Hematopoietic multipotent progenitor cell treated with erythropoietin and hydrocortisone succinate and interleukin-3 and kit ligand, for 4 days (in vitro differentiated cells): ENCODE data around the gene GPR87.

ENCODE experiments used
- DNase-seq: peaks from one replicate; pipeline ENCODE4 v3.0.0-alpha.2; 2015

Gene GPR87

DNA sequence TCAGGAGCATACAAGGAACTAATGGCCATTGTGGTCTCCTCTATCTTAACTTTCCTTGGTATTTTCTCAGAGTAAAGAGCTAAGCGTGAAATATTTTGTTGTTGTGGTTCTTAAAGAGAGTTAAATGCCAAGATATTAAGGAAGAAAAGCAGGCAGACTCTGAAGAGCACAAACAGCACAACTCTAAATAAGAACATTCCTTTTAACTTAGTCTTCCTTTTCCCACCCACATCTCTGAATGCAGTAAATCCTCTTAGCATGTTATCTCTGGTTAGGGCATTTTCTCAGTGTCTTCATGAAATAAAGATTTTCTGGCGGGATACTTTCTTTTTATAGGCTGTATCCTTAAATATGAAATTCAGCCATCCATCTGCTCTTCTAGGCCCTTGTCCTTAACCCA lies 1.5 kb downstream of the GPR87 start:
- no peak for DNase-seq

DNA sequence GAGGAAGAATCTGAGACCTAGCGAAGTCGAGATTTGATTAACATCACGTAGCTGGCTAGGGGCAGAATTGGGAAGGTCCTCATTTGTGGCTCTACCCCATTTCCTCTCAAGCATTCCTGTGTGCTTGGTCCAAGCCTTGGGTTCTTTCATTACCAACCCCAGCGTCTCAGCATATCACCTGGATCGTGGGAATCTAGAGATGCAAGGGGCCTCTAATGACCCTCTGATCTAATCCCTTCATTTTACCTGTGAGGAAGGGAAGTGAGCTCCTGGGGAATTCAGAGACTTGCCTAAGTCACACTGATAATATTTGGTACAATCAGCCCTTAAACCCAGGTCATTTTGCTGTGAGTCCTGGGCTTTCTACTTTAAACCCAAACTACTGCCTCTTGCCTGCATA lies 2.0 kb downstream of the GPR87 start:
- DNase-seq: no peak

DNA sequence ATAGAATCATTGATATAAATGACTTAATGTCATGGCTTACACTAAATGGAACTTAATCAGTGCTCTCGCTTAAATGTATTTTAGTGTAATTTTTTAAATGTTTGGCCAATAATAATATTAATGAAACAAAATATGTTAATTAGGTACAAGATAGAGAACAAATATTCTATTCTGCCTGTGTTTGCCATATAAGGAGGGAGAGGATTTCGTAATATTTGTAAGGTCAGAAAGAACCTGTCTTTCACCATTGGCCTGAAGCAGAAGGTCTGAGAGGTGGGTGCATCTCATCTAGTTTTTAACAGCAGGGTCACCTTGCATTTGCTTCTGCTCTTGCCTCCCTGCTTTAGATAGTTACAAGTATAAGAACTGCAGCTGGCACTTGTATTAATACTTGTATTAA lies 2.5 kb downstream of the GPR87 start:
- no peak for DNase-seq

DNA sequence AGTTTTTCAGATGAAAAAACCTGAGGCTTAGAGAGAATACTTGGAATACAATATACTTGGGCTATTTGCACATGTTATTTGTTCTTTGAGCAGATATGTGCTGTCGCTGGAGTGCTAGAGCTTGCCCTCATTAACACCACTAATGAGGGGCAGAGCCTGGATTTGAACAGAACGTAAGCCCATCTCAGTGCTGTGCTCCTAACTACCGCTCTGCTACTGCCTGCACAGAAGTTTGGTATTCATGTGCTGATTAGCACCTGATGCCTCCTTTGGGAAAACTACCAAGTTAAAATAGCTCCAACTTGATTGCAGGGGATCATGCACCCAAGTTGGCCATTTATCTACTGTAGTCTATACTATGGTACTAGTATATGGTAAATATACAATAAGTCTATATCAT lies 3.6 kb downstream of the GPR87 start:
- no peak for DNase-seq

DNA sequence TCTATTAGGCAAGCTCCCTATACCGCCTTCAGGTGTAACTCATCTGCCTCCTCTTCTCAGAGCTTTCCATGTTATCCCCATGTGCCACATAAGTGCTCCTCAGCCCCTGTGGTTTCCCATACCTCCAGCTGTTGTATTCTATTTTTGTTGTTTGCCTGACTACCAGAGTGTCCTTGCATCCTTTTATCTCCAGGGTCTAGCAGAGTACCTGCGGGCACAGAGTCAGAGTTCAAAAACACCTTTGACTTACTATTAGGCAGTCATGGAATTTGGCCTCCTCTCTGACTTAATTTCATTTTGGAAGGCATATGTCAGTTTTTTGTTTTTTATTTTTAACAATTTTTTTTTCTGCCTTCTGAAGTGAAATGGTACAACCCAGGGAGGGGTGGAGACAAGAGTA lies 7.1 kb downstream of the GPR87 start:
- DNase-seq: no peak

DNA sequence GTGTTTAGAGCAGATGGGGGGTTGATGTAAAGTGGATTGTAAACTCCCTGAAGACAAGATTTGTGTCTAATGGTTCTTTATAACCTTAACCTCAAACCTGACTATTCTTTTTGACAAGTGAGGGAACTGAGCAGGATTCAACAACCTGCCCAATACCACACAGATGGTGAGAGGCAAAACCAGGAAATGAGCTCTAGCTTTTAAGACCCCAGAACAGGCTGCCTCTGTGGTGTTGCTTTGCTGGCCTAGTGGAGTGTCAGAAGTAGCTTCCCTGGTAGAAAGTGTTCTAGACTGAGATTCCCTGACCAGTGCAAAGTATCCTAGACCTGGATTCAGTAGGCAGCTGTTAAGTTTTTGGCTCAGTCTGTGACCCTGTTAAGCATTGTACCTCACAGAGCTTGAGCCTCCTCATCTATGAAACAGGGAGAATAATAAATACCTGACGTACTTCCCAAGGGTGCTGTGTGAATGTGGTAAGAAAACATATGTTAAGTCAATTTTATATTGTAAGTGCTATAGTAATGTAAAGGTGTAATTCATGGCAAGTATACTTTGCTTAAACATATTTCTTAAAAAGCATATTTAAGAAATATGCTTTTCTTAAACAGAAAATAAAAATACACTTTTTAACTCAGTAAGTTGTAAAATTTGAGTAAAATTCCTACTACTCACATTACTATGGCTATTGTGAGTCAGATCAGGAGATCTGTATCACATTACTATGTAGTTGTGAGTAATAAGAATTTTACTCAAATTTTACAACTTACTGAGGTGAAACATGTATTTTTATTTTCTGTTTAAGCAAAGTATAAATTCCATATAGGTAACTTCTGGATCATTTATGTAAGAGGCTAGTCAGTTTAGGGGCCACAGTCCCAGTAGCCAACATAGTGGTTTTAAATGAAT lies 8.8 kb downstream of the GPR87 start:
- no peak for DNase-seq

DNA sequence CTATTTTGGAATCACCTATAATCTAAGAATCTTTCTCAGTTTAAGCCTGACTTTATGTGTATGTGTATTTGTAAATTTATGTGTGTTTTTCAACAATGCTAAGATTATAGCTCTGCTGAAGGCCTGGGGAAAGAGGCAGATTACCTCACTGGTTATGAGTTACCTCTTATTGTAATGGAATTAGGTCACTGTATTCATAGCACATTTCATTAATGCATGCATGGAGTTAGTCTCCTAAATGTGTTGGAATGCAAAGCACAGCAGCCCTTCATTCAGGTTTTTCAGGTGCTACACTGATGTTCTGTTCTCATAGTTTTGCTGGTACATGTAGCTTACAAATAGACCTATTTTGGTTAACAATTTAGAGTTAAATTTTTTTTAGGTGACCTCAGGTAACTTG lies 9.5 kb downstream of the GPR87 start:
- no peak for DNase-seq

DNA sequence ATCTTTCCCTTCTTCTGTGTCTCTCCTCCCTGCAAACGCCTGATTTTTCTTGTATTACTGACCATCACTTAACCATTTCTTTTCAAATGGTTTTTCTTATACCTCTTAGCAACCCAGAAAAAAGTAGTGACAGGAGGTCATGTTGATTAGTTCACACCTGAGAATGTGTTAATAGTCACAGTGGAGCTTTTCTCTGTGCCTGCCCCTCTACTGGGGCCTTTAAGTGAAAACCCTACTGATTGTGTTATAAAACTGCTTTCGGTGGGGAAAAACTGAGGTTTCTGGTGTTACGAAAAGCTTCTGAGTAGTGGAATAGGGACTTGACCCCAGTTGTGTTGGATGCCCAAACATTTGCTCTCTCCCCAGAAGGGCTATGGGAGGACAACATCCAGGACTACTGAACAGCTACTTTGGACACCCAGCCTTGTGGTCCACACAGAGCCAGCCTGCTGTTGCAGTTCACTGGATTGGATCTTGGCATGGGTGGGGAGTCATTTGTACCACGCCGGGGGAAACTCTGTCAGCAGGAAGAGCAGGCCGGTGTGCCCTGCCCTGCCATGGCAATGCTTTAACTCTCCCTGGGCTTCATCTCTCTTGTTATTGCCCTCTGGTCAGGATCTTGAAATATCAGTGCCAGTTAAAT lies 10.3 kb downstream of the GPR87 start:
- DNase-seq: no peak

DNA sequence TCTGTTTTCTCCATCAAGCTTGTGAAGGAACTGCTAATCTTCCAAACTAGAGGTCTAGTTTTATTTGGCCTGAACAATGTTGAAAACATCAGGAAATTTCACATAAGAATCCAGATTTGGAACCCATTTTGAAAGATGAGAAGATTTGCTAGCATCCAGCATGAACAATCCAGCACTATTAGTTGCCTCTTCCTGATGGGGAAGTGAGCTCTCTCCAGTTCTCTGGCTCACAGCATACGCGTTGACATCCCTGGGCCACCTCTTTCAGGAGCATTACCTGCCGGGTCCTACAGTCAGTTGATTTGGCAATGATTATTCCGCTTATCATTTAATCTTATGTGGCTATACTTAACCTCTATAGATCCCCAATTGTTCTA lies 10.9 kb downstream of the GPR87 start:
- no peak for DNase-seq

DNA sequence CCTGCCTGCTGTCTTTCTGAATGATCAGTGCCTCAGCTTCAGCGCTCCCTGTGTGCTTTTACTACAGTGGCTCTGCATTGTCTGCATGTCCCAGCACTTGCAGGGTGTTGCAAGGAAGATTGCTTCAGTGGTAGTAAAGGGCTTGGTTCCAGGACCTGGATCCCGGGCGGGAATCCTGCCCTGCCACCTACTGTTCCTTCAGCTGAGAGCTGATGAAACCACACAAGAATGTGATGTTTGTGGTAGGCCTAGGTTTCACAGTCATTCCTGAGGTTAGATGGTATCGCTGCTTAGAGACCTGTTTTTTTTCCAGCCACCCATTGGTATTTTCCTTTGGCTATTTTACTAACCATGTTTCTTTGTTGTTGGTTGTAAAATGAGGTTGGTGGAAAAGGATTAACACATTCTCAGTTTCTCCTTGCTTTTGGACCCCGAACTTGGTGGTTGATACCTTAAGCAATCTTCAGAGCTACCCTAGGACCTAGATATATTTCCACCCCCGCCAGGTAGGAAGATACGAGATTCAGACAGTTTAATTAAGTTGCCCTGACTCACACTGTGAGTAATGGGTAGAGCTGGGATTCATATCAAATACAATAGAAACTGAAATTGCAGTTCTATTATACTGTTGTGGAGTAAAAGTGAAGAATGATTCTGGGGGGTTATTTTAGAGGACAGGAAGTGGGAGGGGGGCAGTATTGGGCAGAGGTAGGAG lies 11.4 kb downstream of the GPR87 start:
- no peak for DNase-seq

DNA sequence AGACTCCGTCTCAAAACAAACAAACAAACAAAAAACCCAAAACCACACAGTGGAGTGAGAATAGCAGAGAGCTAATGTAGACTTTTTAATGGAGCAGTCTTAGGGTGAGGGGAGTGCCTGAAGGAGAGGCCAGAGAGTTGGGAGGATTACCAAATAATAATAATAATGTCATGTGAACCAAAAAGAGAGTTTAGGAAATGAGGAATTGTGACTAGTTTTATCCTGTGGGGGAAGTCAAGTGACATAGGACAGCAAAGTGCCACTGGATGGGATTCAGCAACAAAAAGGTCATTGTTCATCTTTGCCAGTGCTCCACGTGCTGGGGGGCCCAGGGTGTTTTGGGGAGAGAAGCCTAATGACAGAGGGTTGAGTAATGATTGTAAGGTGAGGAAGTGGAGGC lies 12.9 kb downstream of the GPR87 start:
- no peak for DNase-seq

DNA sequence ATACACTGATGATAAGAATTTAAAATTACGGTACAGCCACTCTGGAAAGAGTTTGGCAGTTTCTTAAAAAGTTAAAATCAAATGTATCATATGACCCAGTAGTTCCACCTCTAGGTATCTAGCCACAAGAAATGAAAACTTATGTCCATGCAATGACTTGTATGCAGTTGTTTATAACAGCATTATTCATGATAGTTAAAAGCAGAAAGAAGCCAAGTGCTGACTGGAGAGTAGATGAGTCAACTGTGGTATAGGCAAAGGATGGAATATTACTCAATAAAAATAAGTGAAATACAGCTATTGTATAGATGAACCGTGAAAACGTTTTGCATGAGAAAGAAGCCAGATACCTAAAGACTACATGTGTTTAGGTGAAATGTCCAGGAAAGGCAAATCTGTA lies 14.8 kb downstream of the GPR87 start:
- DNase-seq: no peak

DNA sequence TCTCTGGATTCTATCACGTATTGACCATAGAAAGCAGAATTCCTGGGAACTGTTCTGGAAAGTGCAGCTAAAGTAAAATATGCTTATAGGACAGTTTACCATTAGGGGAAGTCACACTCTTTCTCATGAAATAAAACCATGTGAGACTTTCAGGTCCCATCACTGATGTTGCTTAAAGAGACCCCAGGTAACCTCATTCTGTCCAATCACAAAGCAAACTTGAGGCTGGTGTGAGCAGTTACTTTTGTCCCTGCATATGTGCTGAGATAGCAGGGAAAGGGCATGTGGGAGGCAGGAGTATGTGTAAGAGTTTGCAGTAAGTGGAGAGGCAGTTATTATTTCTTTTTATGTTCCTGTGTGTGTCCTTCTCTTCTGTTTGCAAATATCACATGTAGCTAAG lies 16.1 kb downstream of the GPR87 start:
- no peak for DNase-seq

DNA sequence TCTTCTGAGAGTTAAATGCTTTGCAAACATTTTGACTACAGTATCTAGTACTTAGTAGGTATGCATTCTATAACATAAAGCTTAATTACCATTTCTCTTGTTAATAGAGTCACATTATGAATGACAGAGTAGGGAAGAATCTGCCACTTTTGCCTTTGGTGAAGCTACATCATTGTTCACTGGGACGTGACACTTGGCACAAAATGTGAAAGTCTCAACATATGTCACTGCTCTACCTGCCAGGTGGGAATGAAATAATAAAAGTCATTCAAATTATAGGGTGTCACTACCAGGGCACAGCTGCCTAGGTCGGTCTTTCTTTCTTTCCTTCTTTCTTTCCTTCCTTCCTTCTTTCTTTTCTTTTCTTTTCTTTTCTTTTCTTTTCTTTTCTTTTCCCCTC lies 17.6 kb downstream of the GPR87 start:
- no peak for DNase-seq

DNA sequence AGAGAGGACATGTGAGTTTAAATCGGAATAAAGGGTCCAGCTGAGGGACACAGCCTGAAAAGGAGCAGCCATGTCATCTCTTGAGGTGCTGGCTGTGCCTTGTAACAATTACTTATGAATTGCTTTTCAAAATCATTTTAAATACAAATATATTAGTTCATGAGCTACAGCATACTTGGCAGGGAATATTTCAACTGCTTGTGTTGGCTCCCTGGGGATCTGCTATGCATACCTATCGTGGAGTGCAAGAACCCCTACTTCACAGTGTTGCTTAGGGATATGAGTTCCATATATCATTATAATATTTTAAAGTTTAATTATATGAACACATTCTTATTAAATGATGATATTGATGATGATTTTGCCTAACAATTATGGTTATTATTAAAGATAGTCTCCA lies 19.2 kb downstream of the GPR87 start:
- DNase-seq: no peak

DNA sequence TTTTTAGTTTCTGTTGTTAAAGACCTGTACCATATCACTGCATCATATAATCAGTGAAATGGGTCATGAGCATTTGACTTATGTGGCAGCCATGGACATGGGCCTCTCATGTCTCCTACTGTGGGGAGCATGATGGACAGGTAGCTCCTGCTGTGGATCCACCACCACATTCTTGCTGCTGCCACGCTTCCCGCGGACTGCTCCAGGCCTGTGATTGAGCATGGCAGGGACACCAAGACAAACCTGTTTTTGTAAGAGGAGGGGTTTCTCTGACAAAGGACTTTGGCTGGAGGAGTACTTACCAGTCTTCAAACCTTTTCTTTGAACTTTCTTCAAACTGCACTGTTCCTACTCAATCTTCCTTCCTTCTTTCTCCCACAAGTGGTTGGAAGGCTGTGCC lies 20.4 kb downstream of the GPR87 start:
- DNase-seq: no peak

DNA sequence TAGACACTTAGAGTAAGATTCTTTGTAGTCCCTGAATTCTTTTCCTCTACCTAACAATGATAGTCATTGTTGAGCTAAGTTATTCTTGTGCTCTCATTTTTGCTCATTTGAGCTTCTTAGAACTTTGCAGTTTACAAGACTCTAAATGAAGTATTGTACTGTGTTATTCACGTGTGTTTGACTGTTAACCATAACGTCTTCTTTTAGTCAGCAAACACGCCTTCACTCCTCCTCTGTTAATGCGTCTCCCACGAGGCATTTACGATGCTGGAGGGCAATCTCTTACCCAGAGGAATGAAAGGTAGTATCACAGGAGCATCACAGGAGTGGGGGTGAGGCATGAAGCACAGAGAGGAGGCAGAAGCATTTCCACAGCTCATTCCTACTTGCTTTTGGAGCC lies 23.5 kb downstream of the GPR87 start:
- no peak for DNase-seq

DNA sequence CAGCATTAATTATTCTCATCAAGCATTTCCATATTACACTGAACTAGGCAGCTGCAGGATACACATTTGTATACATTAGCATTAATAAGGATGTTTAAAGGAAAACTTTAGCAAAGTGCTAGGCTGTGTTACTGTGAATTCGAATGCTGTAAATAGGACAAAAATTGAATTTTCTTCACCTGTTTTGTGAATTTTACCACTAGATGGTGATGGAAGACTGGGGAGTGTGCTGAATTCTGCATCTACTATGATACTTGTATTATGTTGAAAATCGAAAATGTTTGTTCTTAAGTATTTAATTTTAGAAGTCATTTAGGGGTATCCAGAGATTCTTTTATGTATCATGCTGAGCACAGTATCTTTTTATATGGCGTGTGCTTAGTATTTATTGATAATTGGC lies 25.9 kb downstream of the GPR87 start:
- peak; percentile 39 for DNase-seq

DNA sequence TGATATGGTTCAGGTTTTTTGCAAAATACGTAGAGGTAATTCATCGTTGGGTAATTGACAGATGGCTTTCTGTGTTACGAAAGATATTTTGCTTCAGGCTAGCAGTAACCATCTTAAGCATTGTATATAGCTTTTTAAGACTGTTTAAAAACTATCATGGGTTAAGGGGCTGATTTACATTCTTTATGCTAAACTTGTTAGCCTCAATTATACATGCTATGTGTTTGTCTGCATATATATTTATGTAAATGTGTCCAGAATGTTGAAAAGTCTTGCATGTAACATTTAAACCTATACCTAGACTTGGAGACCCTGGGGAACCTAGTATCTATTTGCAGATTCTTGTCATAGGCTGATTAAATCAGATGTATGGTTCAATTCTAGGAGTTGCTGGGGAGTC lies 27.2 kb downstream of the GPR87 start:
- DNase-seq: no peak

DNA sequence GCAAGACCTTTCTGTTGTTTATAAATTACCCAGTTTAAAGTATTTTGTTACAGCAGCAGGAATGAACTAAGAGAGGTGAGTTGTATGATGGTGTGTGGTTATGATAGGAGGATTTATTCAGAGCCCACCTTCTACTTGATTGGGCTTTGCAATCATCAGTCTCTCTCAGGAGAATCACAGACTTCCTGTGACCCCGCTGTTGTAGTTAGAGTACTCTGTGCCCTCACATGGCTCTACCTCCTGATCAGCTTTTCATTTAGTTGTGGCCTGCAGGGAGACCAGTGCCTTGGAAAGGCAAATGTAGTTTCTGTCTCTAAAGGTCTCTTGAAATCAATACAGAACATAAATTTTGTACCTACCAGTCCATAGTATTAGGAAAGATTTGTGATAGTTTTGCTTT lies 30.7 kb downstream of the GPR87 start:
- no peak for DNase-seq

DNA sequence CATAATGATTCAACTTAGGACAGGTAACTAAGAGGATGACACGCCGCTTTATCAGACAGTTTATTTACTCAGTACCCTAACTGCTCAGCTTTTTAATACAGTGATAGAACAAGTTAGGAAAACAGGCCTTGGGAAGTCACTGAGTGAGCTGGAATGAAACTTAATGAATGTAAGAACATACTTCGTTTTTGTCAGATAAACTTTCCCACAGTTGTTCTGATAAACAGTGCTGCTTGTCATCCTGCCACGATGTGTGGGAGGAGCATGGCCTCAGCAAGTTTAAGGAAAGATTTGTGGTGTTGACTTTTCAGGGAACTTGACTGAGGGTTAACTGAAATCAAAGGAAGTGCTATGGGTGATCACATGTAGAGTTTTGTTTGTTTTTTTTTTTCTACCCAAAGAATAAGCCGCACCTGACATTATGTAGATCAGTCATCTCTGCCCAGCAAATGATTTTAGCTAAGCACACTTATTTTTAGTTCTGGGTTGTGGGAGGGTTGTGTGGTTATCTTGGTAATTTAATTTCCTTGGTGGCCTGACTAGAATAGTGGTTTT lies 32.6 kb downstream of the GPR87 start:
- peak; percentile 67 for DNase-seq

DNA sequence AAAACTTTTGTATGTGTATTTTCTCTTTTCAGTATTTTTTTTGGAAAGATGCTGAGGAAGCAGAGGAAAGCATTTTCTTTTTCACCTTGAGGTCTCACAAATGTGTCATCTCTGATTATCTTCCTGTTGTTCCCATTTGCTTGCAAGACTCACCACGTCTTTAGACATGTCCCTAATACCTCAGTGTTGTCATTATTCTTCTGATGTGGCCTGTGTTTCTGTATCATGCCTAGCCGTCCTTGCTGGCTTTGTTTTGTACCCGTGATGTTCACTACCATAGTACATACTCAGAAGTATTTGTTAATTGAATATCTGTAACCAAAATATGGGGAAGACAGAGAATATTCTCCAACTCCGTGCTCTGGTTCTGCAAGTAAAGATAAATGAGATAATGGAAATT lies 33.2 kb downstream of the GPR87 start:
- no peak for DNase-seq

DNA sequence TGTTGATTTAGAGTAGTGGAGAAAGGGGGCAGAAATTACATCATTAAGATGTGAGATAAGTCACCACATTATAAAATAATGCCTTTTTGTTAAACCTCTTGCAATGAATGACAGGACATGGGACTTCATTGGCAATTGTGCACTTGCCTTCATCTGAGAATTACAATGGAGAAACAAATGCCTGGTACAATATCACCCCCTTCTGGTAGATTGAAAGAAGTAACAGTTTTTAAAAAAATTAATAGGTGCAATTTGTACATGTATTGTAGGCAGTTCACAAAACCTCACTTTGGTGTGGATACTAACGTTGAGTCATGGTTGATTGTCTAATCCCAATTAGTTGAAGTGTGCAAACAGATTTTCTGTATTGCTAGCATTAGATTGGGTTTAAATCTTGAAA lies 33.7 kb downstream of the GPR87 start:
- peak; percentile 84 for DNase-seq
